Measurements from ENCODE around the gene AMER3. TPM values are rescaled to one million over a fixed set of nuclear protein-coding genes. Genes with fewer than 3 reads are reported as not detected.

Gene AMER3
- total RNA-seq, 1 donor from 2014 or later = 1.4 TPM

DNA sequence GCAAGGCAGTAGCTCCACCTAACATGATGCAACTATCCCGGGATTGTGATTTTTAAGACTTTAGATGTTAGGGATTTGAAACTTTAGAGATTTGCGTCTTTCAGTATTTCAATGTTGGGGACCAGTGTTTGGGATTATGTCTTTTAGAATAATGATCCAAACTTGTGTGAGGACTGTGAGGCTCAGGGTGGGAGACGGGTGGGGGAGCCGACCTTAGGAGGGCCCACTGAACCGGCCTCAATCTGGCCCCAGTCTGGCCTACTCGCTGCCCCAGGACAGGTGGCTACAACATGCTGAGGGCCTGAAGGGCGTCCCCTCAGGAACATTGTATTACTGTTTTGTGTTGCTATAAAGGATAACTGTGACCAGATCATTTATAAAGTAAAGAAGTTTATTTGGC is 10.7 kb downstream of the AMER3 start:
- DNase-seq (ENCODE audit: low read depth, low spot score) = no peak
- TF ChIP-seq, protein P1, sequence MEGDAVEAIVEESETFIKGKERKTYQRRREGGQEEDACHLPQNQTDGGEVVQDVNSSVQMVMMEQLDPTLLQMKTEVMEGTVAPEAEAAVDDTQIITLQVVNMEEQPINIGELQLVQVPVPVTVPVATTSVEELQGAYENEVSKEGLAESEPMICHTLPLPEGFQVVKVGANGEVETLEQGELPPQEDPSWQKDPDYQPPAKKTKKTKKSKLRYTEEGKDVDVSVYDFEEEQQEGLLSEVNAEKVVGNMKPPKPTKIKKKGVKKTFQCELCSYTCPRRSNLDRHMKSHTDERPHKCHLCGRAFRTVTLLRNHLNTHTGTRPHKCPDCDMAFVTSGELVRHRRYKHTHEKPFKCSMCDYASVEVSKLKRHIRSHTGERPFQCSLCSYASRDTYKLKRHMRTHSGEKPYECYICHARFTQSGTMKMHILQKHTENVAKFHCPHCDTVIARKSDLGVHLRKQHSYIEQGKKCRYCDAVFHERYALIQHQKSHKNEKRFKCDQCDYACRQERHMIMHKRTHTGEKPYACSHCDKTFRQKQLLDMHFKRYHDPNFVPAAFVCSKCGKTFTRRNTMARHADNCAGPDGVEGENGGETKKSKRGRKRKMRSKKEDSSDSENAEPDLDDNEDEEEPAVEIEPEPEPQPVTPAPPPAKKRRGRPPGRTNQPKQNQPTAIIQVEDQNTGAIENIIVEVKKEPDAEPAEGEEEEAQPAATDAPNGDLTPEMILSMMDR (conservative IDR thresholded peaks at IDR 0.05) = no peak
- H3K36me3 Mint-ChIP-seq (ENCODE audit: low read depth) = no peaks in the 10 kb centered on the region
- H3K4me1 Mint-ChIP-seq = no peaks in the 10 kb centered on the region
- no peaks in the 10 kb centered on the region for H3K9me3 Mint-ChIP-seq
- peaks cover 10% of the 10 kb centered on the region for H3K27me3 Mint-ChIP-seq (ENCODE audit: low read depth)
- H3K4me3 Mint-ChIP-seq = no peak overlapping the region
- H3K27ac Mint-ChIP-seq (ENCODE audit: unreplicated experiment) = peak overlapping the region; percentile 87

DNA sequence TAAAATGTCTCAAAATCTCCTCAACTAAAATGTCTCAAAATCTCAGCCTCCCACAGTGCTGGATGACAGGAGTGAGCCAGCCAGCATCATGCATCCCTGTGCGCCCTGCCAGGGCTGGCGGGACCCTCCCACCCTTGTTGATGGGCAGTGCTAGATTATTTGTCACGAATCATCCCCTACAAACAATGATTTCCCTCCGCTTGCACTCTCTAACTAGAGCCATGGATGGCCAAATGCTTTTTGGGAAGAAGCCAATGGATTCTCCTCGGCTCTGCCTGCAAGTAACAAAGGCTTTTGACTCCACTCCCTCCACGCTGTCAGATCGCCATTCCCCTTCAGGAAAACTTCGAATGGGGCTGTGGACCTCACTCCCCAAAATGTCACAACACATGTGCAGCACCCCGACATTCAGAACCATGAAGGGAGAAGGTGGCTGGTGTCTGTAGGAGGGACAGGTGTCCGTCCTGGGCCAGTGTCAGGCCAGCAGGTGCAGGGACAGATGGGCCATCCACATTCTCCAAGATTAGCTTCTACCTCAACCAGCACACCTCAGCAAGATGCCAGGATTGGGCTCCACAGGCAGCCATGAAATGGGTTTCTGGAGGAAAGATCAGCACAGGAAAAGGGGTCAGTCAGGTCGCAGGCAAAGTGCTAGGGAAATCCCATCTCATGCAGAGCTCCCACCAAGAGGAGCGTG is 11.5 kb downstream of the AMER3 start:
- Mint-ChIP-seq H3K36me3 (ENCODE audit: low read depth) (no peaks in the 10 kb centered on the region), H3K4me1 (no peaks in the 10 kb centered on the region), H3K4me3 (no peak overlapping the region), H3K27ac (ENCODE audit: unreplicated experiment) (no peak overlapping the region), H3K9me3 (no peaks in the 10 kb centered on the region), H3K27me3 (ENCODE audit: low read depth) (peaks cover 2% of the 10 kb centered on the region)
- TF ChIP-seq, protein P1 (conservative IDR thresholded peaks at IDR 0.05) = no peak
- no peak for DNase-seq (ENCODE audit: low read depth, low spot score)

DNA sequence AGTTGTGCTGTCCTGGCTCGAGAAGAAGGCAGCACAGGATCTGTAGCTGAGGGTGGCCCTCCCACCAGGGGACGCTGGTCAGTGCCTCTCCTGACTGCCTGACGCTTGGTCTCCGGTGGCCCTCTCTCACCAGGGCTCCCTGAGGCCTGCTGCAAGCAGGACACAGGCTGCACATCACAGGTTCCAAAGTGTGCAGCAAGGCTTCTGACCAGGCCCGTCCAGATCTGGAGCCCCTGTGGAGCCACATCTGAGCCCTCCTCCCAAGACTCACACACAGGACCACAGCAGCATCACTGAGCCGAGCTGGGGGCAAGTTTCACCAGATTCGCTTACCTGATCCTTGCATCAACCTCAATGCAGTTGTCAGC is 12.1 kb downstream of the AMER3 start:
- no peak overlapping the region for H3K27ac Mint-ChIP-seq (ENCODE audit: unreplicated experiment)
- no peaks in the 10 kb centered on the region for H3K36me3 Mint-ChIP-seq (ENCODE audit: low read depth)
- H3K4me1 Mint-ChIP-seq = no peaks in the 10 kb centered on the region
- no peaks in the 10 kb centered on the region for H3K9me3 Mint-ChIP-seq
- DNase-seq (ENCODE audit: low read depth, low spot score) = no peak
- H3K4me3 Mint-ChIP-seq = no peak overlapping the region
- TF ChIP-seq, protein P1 (conservative IDR thresholded peaks at IDR 0.05) = no peak
- H3K27me3 Mint-ChIP-seq (ENCODE audit: low read depth) = peaks cover 2% of the 10 kb centered on the region

DNA sequence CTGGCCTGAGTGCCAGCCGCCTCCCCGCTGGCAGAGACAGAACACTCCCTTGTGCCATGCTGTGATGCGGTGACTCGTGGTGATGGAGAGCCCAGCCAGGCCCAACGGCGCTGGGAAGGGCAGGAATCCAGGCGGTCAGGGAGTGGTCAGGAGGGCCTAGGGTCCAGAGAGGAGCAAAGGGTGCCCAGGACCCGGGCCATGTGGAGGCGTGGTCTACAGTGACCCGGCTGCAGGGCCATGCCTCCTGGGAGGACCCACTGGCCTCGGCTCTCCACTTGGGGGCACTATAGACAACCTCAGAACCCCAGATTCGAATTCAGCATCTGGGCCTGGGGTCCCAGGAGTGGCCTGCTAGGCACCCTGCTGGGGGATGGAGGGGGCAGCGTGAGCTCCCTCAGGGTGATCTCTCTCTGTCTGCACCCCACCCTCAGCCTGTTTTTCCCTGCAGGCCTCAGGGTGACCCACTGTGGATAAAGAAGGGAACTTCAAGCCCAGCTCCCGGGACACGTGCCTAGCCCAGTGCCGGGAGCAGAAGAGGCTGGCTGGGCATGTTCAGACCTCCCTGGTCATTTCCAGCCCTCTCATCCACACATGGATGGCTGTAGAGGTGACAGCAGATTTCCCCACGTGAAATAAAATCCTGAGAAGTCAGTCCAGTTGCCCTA is 13.0 kb downstream of the AMER3 start:
- H3K9me3 Mint-ChIP-seq = peaks cover 8% of the 10 kb centered on the region
- no peak overlapping the region for H3K4me3 Mint-ChIP-seq
- TF ChIP-seq, protein P1 (conservative IDR thresholded peaks at IDR 0.05) = no peak
- no peaks in the 10 kb centered on the region for H3K4me1 Mint-ChIP-seq
- peaks cover 2% of the 10 kb centered on the region for H3K27me3 Mint-ChIP-seq (ENCODE audit: low read depth)
- H3K36me3 Mint-ChIP-seq (ENCODE audit: low read depth) = no peaks in the 10 kb centered on the region
- no peak overlapping the region for H3K27ac Mint-ChIP-seq (ENCODE audit: unreplicated experiment)
- DNase-seq (ENCODE audit: low read depth, low spot score) = no peak

DNA sequence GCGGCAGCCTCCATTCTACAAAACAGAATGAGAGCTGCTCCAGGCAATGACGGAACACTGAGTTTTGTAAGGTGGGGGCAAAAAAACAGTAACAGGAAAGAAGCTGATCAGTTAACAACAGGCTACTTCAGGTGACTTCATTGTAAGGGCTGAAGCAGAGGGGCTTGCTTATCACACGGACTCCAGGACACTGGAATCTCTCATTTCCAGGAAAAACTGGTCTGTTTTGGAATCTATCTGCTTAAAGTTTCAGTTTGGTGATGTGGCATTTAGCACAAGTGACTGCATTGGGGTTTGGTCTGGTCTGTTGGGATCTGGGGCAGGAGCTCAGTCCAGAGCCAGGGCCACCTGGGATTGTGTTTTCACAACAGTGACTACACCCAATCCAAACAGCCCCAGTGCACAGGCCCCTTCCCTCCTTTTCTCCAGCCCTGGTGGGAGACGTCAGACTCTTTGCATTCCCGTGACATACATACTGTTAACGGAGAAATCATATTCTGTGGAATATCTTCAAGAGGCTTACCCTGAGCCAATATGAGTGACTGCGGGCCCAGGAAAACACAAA is 14.1 kb downstream of the AMER3 start:
- Mint-ChIP-seq H3K4me3 (no peak overlapping the region), H3K27ac (ENCODE audit: unreplicated experiment) (no peak overlapping the region), H3K36me3 (ENCODE audit: low read depth) (no peaks in the 10 kb centered on the region), H3K4me1 (no peaks in the 10 kb centered on the region), H3K27me3 (ENCODE audit: low read depth) (peaks cover 2% of the 10 kb centered on the region), H3K9me3 (peaks cover 8% of the 10 kb centered on the region)
- no peak for DNase-seq (ENCODE audit: low read depth, low spot score)
- TF ChIP-seq, protein P1 (conservative IDR thresholded peaks at IDR 0.05) = no peak
